Stimulated activated CD4-positive, alpha-beta T cell treated with anti-CD3 and anti-CD28 coated beads, Interleukin-1b, Interleukin-23, amount 100 ng/mL, for 48 hours (primary cell): ENCODE measurements around the gene EHMT1.
A peak's percentile ranks its signal among the peaks of the same experiment; 100 is the strongest.

Source experiments
- DNase-seq: peaks from one replicate; pipeline ENCODE4 v3.0.0-alpha.2; 2020

EHMT1 gene

GRCh38 chr9:137618105-137619067 lies at the start of gene EHMT1:
Gene EHMT1 (plus strand): TSS chr9:137619005. CDS start chr9:137619029, 24 bp downstream.
- DNase-seq: peak; percentile 87

DNA sequence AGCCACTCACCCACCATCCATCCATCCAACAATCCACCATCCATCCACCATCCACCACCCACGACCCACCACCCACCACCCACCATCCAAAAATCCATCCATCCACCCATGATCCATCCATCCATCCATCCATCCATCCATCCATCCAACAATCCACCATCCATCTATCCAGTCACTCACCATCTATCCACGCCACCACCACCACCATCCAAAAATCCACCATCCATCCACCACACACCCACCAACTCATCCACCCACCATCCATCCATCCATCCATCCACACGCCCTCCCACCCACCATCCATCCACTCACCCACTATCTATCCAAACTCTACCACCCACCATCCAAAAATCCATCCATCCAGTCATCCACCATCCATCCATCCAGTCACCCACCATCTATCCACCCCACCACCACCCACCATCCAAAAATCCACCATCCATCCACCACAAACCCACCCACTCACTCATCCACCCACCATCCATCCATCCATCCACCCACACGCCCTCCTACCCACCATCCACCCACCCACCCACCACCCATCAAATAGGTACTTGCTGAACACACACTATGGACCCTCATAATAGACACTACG lies 49.1 kb upstream of the EHMT1 start:
- DNase-seq: no peak

- no peak for DNase-seq
These were observed 48.2 kb upstream of the EHMT1 start for GRCh38 chr9:137570566-137570965.

GRCh38 chr9:137574192-137574591 lies 44.6 kb upstream of the EHMT1 start:
- no peak for DNase-seq

- no peak for DNase-seq
These were observed 43.5 kb upstream of the EHMT1 start for GRCh38 chr9:137575364-137575715.

GRCh38 chr9:137575716-137576411 lies 42.9 kb upstream of the EHMT1 start:
- DNase-seq: no peak

GRCh38 chr9:137578518-137579258 lies 40.1 kb upstream of the EHMT1 start, which contains the start of gene DPH7:
Gene DPH7 (minus strand): TSS chr9:137578925. CDS start chr9:137578777, 148 bp downstream.
- peak; percentile 95 for DNase-seq

- DNase-seq: no peak
These were observed 39.6 kb upstream of the EHMT1 start for GRCh38 chr9:137579259-137579604.

GRCh38 chr9:137580209-137580953 lies 38.4 kb upstream of the EHMT1 start:
- no peak for DNase-seq

GRCh38 chr9:137580954-137581322 lies 37.9 kb upstream of the EHMT1 start:
- no peak for DNase-seq

- DNase-seq: no peak
These were observed 37.2 kb upstream of the EHMT1 start for GRCh38 chr9:137581361-137582285.

DNA sequence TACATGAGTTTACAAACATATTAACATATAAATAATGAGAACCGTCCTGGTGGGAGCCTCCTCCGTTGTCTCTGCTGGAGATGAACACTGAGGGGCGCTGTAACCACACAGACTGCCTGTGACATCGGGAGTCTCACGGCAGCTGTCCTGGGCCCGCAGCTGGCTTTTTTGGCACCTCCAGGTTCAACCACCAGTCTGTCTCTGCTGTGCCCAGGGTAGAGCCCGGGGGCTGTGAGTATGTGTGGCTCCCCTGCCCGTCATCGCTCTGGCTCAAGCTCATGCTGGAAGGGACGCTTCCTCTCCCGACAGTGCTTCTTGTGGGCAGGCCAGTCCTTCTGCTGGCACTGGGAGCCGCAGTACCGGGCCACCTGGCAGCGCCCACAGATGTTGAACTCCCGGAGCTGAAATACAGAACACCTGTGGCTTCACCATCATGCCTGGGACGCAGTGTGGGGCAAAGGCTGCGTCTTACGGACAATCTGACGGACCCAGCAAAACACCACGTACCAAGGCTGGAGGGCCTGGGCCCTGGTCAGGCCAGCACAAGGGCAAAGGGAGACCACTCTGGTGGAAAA lies 36.4 kb upstream of the EHMT1 start:
- no peak for DNase-seq

DNA sequence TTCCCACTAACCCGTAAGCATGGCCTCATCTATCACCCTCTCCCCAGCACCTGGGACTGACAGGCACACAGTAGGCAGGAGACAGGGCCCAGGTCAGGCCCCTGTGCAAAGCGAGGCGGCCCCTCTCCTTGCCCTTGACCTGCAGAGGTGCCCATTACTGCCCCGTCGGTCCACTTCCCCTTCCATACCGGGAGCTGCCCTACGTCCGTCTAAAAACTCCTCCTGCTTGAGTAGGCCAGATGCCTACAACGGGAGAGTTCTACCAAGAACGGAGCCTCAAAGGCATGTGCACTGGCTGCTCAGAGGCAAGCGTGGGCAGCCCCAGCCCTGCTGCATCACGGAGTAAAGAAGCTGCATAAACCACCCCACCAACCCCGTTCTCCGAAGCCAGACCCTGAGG lies 35.5 kb upstream of the EHMT1 start:
- DNase-seq: no peak

DNA sequence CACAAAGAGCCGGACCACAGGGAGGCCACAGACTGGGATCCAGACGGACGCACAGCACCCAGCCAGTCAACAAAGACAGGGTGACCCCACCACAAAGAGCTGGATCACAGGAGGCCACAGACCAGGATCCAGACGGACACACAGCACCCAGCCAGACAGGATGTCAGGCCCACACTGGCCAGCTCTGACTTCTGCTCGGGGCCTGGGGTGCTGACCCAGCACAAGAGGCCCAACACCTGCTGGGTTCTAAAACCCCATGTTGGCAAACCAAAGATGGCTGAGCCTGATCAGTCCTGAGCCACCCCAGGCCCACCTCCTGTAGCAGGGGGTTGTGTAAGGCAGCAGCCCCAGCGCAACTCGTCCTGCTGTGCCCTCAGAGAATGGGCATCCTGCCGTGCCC lies 34.8 kb upstream of the EHMT1 start:
- no peak for DNase-seq

DNA sequence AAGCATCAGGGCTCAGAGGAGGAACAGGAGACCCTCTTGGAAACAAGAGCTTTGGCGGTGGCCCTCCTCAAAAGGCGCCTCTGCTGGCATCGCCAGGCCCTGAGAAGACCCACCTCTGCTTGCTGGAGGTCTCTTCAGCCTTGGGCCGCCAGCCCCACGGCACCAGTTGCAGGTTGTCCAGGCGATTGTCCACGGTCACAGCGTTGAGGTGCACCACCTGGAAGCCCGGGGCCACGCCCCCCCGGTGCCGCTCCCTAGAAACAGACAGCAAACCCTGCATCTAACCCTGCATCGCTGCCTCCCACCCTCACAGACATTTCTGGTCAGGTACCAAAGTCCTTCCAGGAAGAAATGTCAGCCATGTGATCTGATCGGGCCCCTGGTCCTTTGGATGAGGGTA lies 32.0 kb upstream of the EHMT1 start:
- no peak for DNase-seq

- DNase-seq: no peak
These were observed 30.5 kb upstream of the EHMT1 start for GRCh38 chr9:137588311-137588710.

GRCh38 chr9:137588891-137589290 lies 29.9 kb upstream of the EHMT1 start:
- no peak for DNase-seq

GRCh38 chr9:137589441-137590122 lies 29.2 kb upstream of the EHMT1 start:
- no peak for DNase-seq

DNA sequence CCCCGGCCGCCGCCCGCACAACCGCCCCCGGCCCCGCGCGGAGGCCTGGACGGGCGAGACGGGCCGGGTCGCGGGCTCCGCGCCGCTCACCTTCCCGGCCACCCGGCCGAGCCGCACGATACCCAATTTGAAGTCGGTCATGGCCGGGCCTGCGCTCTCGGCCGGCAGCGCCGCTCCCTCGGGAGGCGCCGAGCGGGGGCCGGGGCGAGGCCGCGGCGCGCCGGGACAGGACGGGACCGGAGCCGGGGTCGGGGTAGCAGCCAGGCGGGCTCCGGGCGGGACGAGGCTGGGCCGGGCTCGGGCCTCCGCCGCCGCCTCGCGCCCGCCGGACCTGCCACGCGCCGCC lies 28.7 kb upstream of the EHMT1 start:
- DNase-seq: no peak
